GM12878 (cell line): ENCODE data around the gene CHRDL2. TPM values are rescaled to one million over a fixed set of nuclear protein-coding genes. Genes with fewer than 3 reads are reported as not detected.

Source experiments
- ATAC-seq: fragments of 200-7000 bp; cut with Tn5 transposase; 3 replicates; pipeline ENCODE4 v1.9.1; 2020; ENCODE audit warnings: mild to moderate bottlenecking, moderate library complexity
- BruUV-seq: library from RNA; stranded (reverse); fragments of 400-500 nt; replicated peaks from 2 replicates; lab custom pipeline; 2021; lab: Mats Ljungman, UMichigan
- CTCF ChIA-PET: fragments of 300-600 bp; sonication (Branson Sonifier 250); formaldehyde crosslinking; extraction: SDS; loops from one replicate; lab custom pipeline; 2021; ENCODE audit warnings: inconsistent platforms; lab: Yijun Ruan, JAX
- POLR2A ChIA-PET: fragments of 350-600 bp; formaldehyde crosslinking; extraction: SDS; loops from one replicate; lab custom pipeline; 2021; ENCODE audit warnings: inconsistent platforms; lab: Charles Lee
- RAD21 ChIA-PET: fragments of 300-600 bp; sonication (Branson Sonifier 250); formaldehyde crosslinking; loops from one replicate; lab custom pipeline; 2023; ENCODE audit warnings: antibody characterized with exemption; ENCODE audit not compliant: unreplicated experiment; lab: Charles Lee
- SMC1A ChIA-PET: fragments of 300-600 bp; sonication (Branson Sonifier 250); formaldehyde crosslinking; loops from one replicate; lab custom pipeline; 2023; ENCODE audit not compliant: unreplicated experiment, uncharacterized antibody; lab: Charles Lee
- DNase-seq: peaks from one replicate; pipeline ENCODE4 v3.0.0-alpha.2; 2011; ENCODE audit warnings: low read depth, low spot score
- FAIRE-seq: peaks from 3 replicates; lab custom pipeline; 2011; peaks lifted over from hg19 to GRCh38; lab: Jason Lieb, UNC
- H2AFZ ChIP-seq: 2 replicates; pipeline ENCODE4 v1.6.0; 2011; ENCODE audit warnings: low read depth, low read length, control low read depth; ENCODE audit not compliant: control insufficient read depth
- H3K27ac ChIP-seq: 2 replicates; pipeline ENCODE4 v1.5.1; 2011; ENCODE audit warnings: control low read depth; ENCODE audit not compliant: control insufficient read depth, insufficient read depth
- H3K27me3 ChIP-seq, 2 experiments: replicated peaks in 1 of 2; 2 replicates each; pipeline versions ENCODE4 v1.6.0 to v1.6.1; 2011; ENCODE audit warnings: low read length in 1 of 2; ENCODE audit not compliant: control insufficient read depth in 2 of 2, insufficient read depth in 2 of 2
- H3K36me3 ChIP-seq, 2 experiments: 2 replicates each; pipeline ENCODE4 v1.5.1; 2011; ENCODE audit warnings: low read length in 1 of 2; ENCODE audit not compliant: control insufficient read depth in 2 of 2, insufficient read depth in 2 of 2
- H3K4me1 ChIP-seq: 2 replicates; pipeline ENCODE4 v1.6.1; 2011; ENCODE audit warnings: mild to moderate bottlenecking, low read length, moderate library complexity, mixed read lengths; ENCODE audit not compliant: control insufficient read depth, insufficient read depth
- H3K4me2 ChIP-seq: 2 replicates; pipeline ENCODE4 v1.6.0; 2011; ENCODE audit warnings: control low read depth; ENCODE audit not compliant: control insufficient read depth, insufficient read depth
- H3K4me3 ChIP-seq: fragments of 200-600 bp; sonication (generic); 2 replicates; pipeline ENCODE4 v1.5.1; 2016
- H3K79me2 ChIP-seq: 2 replicates; pipeline ENCODE4 v1.6.0; 2011; ENCODE audit warnings: low read length; ENCODE audit not compliant: control insufficient read depth, insufficient read depth
- H3K9ac ChIP-seq: 2 replicates; pipeline ENCODE4 v1.8.0; 2011; ENCODE audit warnings: low read length, control low read depth, mixed read lengths; ENCODE audit not compliant: control insufficient read depth, insufficient read depth
- H3K9me3 ChIP-seq: replicated peaks from 3 replicates; pipeline ENCODE4 v1.5.1; 2011; ENCODE audit warnings: mild to moderate bottlenecking, low read length; ENCODE audit not compliant: control insufficient read depth, insufficient read depth
- H4K20me1 ChIP-seq: 2 replicates; pipeline ENCODE4 v1.6.0; 2011; ENCODE audit not compliant: control insufficient read depth, insufficient read depth
- BCL3 ChIP-seq: IDR thresholded peaks from 2 replicates; pipeline ENCODE4 v1.6.1; 2011; ENCODE audit warnings: borderline replicate concordance, low read depth, mild to moderate bottlenecking, moderate library complexity, low read length; ENCODE audit not compliant: insufficient read depth, poor library complexity, severe bottlenecking
- ESRRA ChIP-seq: IDR thresholded peaks from 2 replicates; pipeline ENCODE4 v1.6.1; 2012; ENCODE audit warnings: mild to moderate bottlenecking, low read length, improper control_type of control experiment
- NFYA ChIP-seq: IDR thresholded peaks from 2 replicates; pipeline ENCODE4 v1.6.1; 2011; ENCODE audit warnings: low read depth, mild to moderate bottlenecking, low read length, improper control_type of control experiment, borderline replicate concordance
- RELA ChIP-seq: fragments of 450-650 bp; IDR thresholded peaks from 2 replicates; pipeline ENCODE4 v1.8.0; 2014; ENCODE audit warnings: borderline replicate concordance; ENCODE audit not compliant: partially characterized antibody
- SMAD1 ChIP-seq: fragments of 450-650 bp; IDR thresholded peaks from 2 replicates; pipeline ENCODE4 v1.6.1; 2018; ENCODE audit warnings: mild to moderate bottlenecking, low read depth; ENCODE audit not compliant: partially characterized antibody
- SMARCA5 ChIP-seq: fragments of 450-650 bp; IDR thresholded peaks from 2 replicates; pipeline ENCODE4 v1.6.1; 2017; ENCODE audit warnings: mild to moderate bottlenecking
- SMC3 ChIP-seq: IDR thresholded peaks from 2 replicates; pipeline ENCODE4 v1.6.1; 2011; ENCODE audit warnings: low read length, improper control_type of control experiment, borderline replicate concordance
- ZBED1 ChIP-seq: IDR thresholded peaks from 2 replicates; pipeline ENCODE4 v1.6.1; 2016; ENCODE audit warnings: borderline replicate concordance
- WGBS: methylation state at CpG from one replicate; pipeline ENCODE4 v1.1.6; 2016; ENCODE audit warnings: low lambda C conversion rate; ENCODE audit not compliant: insufficient replicate concordance, insufficient coverage; ENCODE audit errors: missing lambda C conversion rate; 5-methylcytosine and 5-hydroxymethylcytosine counted together
- in situ Hi-C: fragments of 300-500 bp; cut with MboI; formaldehyde crosslinking; loops from 9 replicates; pipeline ENCODE4 v1.14.3; 2018; ENCODE audit warnings: mixed read lengths
- intact Hi-C: fragments of 100-400 bp; cut with micrococcal nuclease; formaldehyde crosslinking; loops from one replicate; pipeline ENCODE4 v1.14.2; 2022; ENCODE audit not compliant: unreplicated experiment
- polyA plus RNA-seq, 11 experiments: library from polyadenylated mRNA; depleted of rRNA in 4 of 11; unstranded in 6 of 11; stranded (reverse) in 5 of 11; fragments of >200 nt; fragmentation: Nextera tagmentation in 4 of 11; fragmentation: Illumina TruSeq in 1 of 11; extraction: Ambion mirVana in 4 of 11; extraction: Trizol in 1 of 11; gene quantifications; 1 replicate in 1 of 11; 2 replicates in 10 of 11; pipeline versions ENCODE4 v1.2.1 to v1.2.3, GENCODE V29; 2011 to 2016; ENCODE audit warnings: inconsistent platforms in 2 of 11, missing spikeins in 2 of 11, low read depth in 1 of 11
- total RNA-seq, 4 experiments: library from RNA; depleted of rRNA in 3 of 4; stranded (reverse); fragments of >200 nt in 3 of 4; fragmentation: Illumina TruSeq in 1 of 4; extraction: Trizol in 1 of 4; gene quantifications; 2 replicates each; pipeline versions ENCODE4 v1.2.1 to v1.2.3, GENCODE V29; 2013 to 2021
- TF ChIP-seq, protein P1 (sequence below): fragments of 450-650 bp; IDR thresholded peaks from 2 replicates; pipeline ENCODE4 v1.6.1; 2018; ENCODE audit warnings: mild to moderate bottlenecking, low read depth, moderate library complexity; ENCODE audit not compliant: partially characterized antibody
- TF ChIP-seq, protein P2 (sequence below): fragments of 450-650 bp; IDR thresholded peaks from 2 replicates; pipeline ENCODE4 v1.6.1; 2018; ENCODE audit warnings: borderline replicate concordance, mild to moderate bottlenecking; ENCODE audit not compliant: partially characterized antibody

The CHRDL2 gene
- total and polyA plus RNA-seq, 10 of the 15 experiments (the other 5 are each of a cell fraction or from before 2014, with no cell fraction given): not detected

DNA sequence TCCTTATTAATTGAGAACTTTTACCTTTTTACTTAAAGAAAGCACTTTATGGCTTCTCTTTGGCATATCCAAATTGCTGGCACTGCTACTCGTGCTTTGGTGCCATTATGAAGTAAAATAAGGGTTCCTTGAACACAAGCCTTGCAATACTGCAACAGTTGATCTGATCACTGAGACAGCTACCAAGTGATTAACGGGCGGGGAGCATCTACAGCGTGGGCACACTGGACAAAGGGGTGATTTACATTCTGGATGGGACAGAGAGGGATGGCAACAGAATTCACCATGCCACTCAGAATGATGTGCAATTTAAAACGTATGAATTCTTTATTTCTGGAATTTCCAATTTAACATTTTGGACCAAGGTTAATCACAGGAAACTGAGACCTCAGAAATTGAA is 7.7 kb downstream of the CHRDL2 start:
- ATAC-seq (no peak), DNase-seq (no peak), FAIRE-seq (no peak)
- TF ChIP-seq SMC3 (no peak), BCL3 (no peak), ZBED1 (no peak)
- intact Hi-C loops (no loop called here), in situ Hi-C loops (loop anchor here (10.0 kb wide), 1 partner anchor 269 kb away; no protein-coding TSS in a partner anchor)
- ChIA-PET RAD21 (no interaction called here), CTCF (interaction anchor here (1.1 to 4.8 kb wide), 2 partner anchors 16 to 22 kb away, joined by 4 to 55 read pairs; no protein-coding TSS in a partner anchor), POLR2A (interaction anchor here (0.5 kb wide), 1 partner anchor 22 kb away, joined by 4 read pairs; no protein-coding TSS in a partner anchor), SMC1A (no interaction called here)
- no peak overlapping the region for H3K4me3 ChIP-seq
- H3K79me2 ChIP-seq: no peaks in the 10 kb centered on the region
- no peaks in the 10 kb centered on the region for H3K4me1 ChIP-seq
- no TSS peak for BruUV-seq
- peaks cover 0 to 3% of the 10 kb centered on the region in 2 experiments for H3K27me3 ChIP-seq
- no peaks in the 10 kb centered on the region for H3K36me3 ChIP-seq
- no peak overlapping the region for H3K4me2 ChIP-seq
- H2AFZ ChIP-seq: no peak overlapping the region
- H4K20me1 ChIP-seq: no peaks in the 10 kb centered on the region
- H3K9ac ChIP-seq: no peak overlapping the region
- 26% methylated on average over 5 of the region's 5 CpGs for WGBS
- no peak overlapping the region for H3K27ac ChIP-seq
- no peaks in the 10 kb centered on the region for H3K9me3 ChIP-seq

GRCh38 chr11:74721479-74721835 is 9.8 kb downstream of the CHRDL2 start:
- H3K36me3 ChIP-seq: no peaks in the 10 kb centered on the region
- no peak overlapping the region for H3K9ac ChIP-seq
- peaks cover 0 to 3% of the 10 kb centered on the region in 2 experiments; a peak in 3 of 4 replicates for H3K27me3 ChIP-seq
- intact Hi-C loops: no loop called here
- no peaks in the 10 kb centered on the region for H3K9me3 ChIP-seq
- H3K4me3 ChIP-seq: no peak overlapping the region
- RAD21 ChIA-PET: no interaction called here
- WGBS: 74% methylated on average over 3 of the region's 3 CpGs
- ATAC-seq (no peak), DNase-seq (no peak)
- H3K4me1 ChIP-seq: no peaks in the 10 kb centered on the region
- TF ChIP-seq ESRRA (no peak), RELA (no peak), NFYA (no peak), SMARCA5 (no peak), SMAD1 (no peak)
- TF ChIP-seq, protein P1, sequence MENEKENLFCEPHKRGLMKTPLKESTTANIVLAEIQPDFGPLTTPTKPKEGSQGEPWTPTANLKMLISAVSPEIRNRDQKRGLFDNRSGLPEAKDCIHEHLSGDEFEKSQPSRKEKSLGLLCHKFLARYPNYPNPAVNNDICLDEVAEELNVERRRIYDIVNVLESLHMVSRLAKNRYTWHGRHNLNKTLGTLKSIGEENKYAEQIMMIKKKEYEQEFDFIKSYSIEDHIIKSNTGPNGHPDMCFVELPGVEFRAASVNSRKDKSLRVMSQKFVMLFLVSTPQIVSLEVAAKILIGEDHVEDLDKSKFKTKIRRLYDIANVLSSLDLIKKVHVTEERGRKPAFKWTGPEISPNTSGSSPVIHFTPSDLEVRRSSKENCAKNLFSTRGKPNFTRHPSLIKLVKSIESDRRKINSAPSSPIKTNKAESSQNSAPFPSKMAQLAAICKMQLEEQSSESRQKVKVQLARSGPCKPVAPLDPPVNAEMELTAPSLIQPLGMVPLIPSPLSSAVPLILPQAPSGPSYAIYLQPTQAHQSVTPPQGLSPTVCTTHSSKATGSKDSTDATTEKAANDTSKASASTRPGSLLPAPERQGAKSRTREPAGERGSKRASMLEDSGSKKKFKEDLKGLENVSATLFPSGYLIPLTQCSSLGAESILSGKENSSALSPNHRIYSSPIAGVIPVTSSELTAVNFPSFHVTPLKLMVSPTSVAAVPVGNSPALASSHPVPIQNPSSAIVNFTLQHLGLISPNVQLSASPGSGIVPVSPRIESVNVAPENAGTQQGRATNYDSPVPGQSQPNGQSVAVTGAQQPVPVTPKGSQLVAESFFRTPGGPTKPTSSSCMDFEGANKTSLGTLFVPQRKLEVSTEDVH: no peak
- TF ChIP-seq, protein P2, sequence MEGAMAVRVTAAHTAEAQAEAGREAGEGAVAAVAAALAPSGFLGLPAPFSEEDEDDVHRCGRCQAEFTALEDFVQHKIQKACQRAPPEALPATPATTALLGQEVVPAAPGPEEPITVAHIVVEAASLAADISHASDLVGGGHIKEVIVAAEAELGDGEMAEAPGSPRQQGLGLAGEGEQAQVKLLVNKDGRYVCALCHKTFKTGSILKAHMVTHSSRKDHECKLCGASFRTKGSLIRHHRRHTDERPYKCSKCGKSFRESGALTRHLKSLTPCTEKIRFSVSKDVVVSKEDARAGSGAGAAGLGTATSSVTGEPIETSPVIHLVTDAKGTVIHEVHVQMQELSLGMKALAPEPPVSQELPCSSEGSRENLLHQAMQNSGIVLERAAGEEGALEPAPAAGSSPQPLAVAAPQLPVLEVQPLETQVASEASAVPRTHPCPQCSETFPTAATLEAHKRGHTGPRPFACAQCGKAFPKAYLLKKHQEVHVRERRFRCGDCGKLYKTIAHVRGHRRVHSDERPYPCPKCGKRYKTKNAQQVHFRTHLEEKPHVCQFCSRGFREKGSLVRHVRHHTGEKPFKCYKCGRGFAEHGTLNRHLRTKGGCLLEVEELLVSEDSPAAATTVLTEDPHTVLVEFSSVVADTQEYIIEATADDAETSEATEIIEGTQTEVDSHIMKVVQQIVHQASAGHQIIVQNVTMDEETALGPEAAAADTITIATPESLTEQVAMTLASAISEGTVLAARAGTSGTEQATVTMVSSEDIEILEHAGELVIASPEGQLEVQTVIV: no peak
- TF ChIP-seq, all 136 proteins: peak for 0
- no TSS peak for BruUV-seq
- no peak overlapping the region for H3K4me2 ChIP-seq
- no peak overlapping the region for H2AFZ ChIP-seq
- ChIA-PET POLR2A (no interaction called here), SMC1A (no interaction called here), CTCF (no interaction called here)
- no peak for FAIRE-seq
- H4K20me1 ChIP-seq: no peaks in the 10 kb centered on the region
- in situ Hi-C loops: loop anchor here (10.0 kb wide), 1 partner anchor 267 kb away; no protein-coding TSS in a partner anchor
- H3K27ac ChIP-seq: no peak overlapping the region
- H3K79me2 ChIP-seq: no peaks in the 10 kb centered on the region
